Peyer's patch (tissue), 4 donors: ENCODE data around the gene ABCA7.

Experiments
- POLR2A ChIP-seq, 2 donors: fragments of 450-650 bp; IDR thresholded peaks; one replicate each; pipeline ENCODE4 v1.5.1; 2017; ENCODE audit warnings: antibody characterized with exemption in 2 of 2, mild to moderate bottlenecking in 2 of 2, moderate library complexity in 2 of 2
- TF ChIP-seq, protein P1 (sequence below), 6 experiments: fragments of 450-650 bp in 4 of 6; fragments of 200-600 bp in 2 of 6; sonication (generic) in 1 of 6; IDR thresholded peaks; one replicate each; pipeline ENCODE4 v1.5.1; 2017 to 2019; ENCODE audit warnings: antibody characterized with exemption in 6 of 6, mild to moderate bottlenecking in 3 of 6, moderate library complexity in 1 of 6

DNA sequence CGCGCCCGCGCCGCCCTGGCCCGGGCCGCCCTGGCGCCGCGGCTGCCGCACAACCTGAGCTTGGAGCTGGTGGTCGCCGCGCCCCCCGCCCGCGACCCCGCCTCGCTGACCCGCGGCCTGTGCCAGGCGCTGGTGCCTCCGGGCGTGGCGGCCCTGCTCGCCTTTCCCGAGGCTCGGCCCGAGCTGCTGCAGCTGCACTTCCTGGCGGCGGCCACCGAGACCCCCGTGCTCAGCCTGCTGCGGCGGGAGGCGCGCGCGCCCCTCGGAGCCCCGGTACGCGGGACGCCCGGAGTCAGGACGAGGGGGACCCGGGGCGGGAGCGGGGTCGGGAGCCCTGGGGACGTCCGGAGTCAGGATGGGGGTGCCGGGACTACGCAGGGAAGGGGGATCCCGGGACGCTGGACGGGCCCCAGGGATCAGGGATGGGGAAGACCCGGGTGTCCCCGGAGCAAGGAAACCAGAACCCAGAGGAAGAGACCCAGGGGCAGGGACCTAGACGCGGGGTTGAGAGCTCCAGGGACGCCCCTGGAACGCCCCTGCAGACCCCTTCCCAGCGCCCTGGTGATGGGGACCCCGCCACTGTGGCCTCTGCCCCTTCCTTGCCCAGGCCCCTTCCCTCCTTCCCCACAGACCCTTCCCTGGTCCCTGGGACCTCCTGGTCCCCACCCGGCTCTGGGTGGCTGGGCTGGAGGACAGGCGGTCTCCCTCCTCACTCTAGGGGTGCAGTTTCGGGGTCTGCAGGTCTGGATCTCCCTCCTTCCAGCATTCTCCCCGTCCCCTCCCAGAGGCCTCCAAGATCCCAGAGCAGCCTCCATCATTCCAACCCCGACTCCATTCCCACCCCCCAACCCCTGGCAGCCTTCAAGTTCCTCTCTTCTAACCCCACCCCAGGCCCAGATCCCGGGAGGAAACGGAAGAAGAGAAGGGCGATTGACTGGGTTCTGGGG, 39.0 kb upstream of the ABCA7 start:
- TF ChIP-seq, protein P1, sequence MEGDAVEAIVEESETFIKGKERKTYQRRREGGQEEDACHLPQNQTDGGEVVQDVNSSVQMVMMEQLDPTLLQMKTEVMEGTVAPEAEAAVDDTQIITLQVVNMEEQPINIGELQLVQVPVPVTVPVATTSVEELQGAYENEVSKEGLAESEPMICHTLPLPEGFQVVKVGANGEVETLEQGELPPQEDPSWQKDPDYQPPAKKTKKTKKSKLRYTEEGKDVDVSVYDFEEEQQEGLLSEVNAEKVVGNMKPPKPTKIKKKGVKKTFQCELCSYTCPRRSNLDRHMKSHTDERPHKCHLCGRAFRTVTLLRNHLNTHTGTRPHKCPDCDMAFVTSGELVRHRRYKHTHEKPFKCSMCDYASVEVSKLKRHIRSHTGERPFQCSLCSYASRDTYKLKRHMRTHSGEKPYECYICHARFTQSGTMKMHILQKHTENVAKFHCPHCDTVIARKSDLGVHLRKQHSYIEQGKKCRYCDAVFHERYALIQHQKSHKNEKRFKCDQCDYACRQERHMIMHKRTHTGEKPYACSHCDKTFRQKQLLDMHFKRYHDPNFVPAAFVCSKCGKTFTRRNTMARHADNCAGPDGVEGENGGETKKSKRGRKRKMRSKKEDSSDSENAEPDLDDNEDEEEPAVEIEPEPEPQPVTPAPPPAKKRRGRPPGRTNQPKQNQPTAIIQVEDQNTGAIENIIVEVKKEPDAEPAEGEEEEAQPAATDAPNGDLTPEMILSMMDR (IDR thresholded peaks at IDR 0.05): no peak
- TF ChIP-seq POLR2A (IDR thresholded peaks at IDR 0.05): no peak
